Hematopoietic multipotent progenitor cell treated with erythropoietin and hydrocortisone succinate and interleukin-3 and kit ligand, for 8 days (in vitro differentiated cells): ENCODE results near the gene PLA2G12A.

Source experiments
- DNase-seq: peaks from one replicate; pipeline ENCODE4 v3.0.0-alpha.2; 2015

The PLA2G12A gene

DNA sequence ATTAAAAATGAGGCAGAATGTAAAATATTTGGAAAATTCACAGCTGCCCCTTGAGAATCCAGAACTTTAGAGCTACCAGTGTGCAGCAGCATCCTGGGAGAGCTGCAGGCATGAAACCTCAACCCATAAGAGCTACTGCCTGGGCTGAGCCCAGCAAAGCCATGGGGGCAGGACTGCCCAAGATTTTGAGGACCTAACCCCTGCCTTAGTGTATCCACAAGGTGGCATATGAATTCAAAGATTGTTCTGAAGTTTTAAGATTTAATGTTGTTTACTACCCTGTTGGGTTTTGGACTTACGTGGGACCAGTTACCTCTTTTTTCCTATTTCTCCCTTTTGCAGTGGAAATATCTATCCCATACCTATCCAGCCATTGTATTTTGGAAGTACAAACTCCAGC lies 53.0 kb downstream of the PLA2G12A start:
- DNase-seq = no peak

DNA sequence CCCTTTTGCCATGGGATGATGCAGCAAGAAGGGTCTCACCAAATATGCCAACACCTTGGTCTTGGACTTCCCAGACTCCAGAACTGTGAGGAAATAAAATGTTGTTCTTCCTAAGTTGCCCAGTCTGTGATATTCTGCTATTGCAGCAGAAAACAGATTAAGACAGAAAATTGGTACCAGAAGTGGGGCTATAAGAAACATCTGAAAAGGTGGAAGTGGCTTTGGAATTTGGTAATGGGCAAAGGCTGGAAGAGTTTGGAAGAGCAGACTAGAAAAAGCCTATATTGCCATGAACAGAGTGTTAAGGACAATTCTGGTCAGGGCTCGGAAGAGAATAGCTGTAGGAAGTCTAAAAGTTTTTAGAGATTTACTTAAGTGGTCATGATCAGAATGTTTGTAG lies 54.0 kb downstream of the PLA2G12A start:
- no peak for DNase-seq

DNA sequence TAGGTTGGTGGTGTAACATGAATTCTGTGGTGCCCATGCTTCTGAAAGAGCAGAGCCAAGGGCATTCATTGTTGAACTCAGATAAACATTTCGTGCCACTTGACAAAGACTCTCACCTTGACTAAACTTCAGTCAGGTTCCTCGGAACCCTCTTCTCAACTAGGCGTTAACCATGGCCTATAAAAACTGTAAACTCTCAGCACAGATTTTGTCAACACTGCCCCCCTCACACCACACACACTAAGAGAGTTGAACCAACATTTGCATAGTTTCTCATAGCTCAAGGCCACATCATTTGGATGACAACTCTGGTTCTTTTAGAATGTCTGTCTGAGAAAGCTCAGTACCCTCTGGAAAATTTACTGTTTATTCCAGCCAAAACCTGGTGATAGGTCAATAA lies 54.7 kb downstream of the PLA2G12A start:
- no peak for DNase-seq

DNA sequence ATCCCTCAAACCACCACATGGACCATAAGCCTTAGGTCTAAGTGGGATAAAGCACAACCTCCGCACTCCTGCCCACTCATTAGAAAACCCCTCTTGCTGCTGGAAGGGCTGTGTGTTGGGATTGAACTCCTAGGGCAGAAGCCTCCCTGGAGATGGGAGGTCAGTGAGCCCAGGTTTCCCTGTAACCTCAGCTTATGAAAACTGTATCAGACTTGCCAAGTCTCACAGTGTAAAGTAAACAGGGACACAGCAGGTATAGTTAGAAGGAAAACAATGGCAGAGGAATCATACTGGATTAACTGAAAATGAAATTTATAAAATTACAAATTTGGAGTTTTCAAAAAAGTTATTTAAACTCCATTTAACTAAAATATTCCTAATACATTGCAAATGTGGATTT lies 56.6 kb downstream of the PLA2G12A start:
- DNase-seq = no peak

DNA sequence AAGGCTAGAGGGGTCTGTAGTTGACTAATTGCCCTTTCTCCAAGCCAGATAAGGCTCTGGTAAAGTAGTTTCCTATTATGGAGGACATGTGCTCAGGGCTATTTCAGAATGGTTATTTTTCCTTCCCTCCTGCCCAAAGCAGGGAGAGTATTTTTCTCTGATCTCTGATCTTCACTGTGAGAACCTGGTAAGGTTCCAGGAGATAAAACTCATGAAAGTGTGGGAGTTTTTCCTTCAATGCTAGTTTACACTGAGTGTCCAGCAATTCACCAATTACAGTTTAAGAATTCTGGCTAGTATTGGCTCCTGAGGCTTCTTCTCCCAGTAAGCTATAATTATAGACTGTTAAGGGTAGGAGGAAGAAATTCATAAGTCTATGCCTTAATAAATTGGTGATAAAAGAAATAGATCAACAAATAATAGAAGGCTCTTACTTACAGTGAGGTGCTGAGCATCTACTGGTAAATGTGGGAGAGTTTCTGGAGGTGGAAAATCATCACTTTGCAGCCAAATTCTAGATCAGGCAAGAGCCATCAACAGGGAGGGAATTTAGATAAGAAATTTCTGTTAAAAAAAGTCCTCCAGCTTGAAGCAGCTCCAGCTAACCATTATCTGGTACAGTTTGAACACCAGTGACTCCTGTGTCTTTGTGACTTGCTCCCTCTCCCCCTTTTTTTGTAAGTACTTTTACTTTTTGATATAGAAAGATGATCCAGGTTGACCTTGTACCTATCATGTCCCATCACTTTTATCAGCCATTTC lies 57.5 kb downstream of the PLA2G12A start:
- DNase-seq = peak; percentile 84

DNA sequence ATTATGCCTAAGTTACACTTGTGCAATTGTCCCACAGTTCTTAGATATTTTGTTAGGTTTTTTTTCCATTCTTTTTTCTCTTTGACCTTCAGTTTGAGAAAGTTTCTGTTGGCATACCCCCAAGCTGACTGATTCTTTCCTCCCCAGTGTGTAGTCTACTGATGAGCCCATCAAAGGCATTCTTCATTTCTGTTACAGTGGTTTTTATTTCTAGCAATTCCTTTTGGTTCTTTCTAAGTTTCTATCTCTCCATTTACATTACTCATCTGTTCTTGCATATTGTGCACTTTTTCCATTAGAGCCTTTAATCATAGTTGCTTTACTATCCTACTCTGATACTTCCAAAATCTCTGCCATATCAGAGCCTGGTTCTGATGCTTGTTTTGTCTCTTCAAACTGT lies 58.5 kb downstream of the PLA2G12A start:
- no peak for DNase-seq

DNA sequence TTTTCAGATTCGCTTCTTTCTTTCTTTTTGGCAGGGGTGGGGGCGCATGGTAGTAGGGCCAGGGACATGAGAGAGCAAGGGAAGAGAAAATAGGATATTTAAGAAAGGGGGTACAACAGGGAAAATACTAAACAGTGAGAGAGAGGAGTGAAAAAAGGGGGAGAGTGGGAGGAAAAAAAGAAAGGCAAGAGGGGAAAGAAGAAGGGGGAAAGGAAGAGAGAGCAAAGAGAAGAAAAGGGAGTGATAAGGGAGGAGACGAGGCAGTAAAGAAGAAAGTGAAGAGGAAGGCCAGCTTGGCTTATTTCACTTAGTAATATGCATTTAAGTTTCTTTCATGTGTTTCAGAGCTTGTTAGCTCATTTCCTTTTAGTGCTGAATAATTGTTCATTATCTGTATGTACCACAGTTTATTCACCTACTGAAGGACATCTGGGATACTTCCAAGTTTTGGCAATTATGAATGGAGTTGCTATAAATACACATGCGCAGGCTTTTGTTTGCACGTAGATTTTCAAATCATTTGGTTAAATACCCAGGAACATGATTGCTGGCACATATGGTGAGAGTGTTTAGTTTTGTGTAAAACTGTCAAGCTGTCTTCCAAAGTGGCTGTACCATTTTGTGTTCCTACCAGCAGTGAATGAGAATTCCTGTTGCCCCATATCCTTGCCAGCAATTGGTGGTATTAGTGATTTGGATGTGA lies 63.9 kb downstream of the PLA2G12A start:
- no peak for DNase-seq

DNA sequence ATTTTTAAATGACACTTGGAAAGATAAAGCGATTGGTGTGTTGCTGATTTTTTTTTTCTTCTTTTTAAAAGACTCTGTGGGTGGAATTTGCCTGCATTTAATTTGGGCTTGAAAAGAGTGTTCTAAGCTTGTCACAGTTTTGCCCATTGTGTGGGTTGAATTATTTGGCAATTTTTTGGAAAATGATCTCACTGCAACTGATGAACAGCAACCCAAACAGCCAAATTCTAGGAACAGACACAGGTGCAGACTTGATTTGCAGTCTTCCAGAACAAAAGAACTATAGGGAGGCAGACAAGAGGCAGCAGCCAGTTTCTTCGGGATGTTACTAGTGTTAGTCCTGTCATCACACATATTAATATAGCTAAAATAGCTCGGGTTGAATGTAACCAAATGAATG lies 67.1 kb downstream of the PLA2G12A start:
- DNase-seq = no peak

DNA sequence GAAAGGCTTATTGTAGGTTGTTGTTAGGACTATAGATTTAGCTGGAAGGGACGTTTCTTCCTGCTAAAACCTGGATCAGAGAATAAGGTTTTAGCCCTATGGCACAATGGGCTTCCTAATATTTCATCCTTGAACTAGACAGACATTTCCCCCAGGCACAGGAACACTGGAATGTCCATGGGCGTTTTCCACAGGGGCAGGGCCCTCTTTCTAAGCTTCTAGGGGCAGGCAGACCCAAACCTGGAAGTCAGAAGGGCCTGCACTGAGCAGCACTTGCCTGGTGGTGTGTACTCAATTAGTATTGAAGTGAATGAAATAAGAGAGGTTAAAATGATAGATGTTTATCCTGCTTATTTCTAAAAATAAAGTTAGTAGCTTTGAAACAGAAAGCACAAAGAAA lies 67.8 kb downstream of the PLA2G12A start:
- no peak for DNase-seq
